Measurements from ENCODE around the gene ZNF77. TPM values are rescaled to one million over a fixed set of nuclear protein-coding genes. Genes with fewer than 3 reads are reported as not detected.
A peak's percentile ranks its signal among the peaks of the same experiment; 100 is the strongest.

ZNF77 gene
- total and polyA plus RNA-seq, 8 donors, result 3.4 to 10.3 (median 9.3) TPM

DNA sequence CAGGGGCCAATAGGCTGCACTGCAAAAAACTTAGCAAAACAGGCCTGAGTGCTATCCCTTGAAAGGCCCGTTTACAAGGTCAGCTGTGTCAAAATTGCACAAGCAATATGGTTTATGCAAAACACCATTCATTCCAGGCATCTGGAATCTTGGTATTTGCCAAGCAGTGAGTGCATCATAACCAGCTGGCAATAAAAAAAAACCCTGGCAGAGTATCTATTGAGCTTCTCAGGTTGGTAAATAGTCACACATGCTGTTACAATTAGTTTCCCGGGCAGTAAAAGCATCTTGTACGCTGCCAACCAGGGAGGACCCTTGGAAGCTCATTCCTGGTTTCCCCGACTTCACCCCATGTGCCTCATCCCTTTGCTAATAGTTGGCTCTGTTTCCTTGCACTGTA, 21.3 kb downstream of the ZNF77 start:
- Histone ChIP-seq H3K4me3 (no peak overlapping the region), H3K4me1 (no peaks in the 10 kb centered on the region), H3K9me3 (peaks cover 0 to 12% of the 10 kb centered on the region in 2 donors), H3K27me3 (no peaks in the 10 kb centered on the region), H3K36me3 (peaks cover 0 to 21% of the 10 kb centered on the region in 2 donors), H3K27ac (no peak overlapping the region)
- peak; percentile 37 for ATAC-seq
- intact Hi-C loops (cut with DNase I), result no loop called here
- no peak for DNase-seq
- TF ChIP-seq CTCF (IDR thresholded peaks at IDR 0.05), result no peak

- no peaks in the 10 kb centered on the region for H3K4me1 ChIP-seq
- DNase-seq (no peak), ATAC-seq (peak; percentile 81)
- TF ChIP-seq CTCF (IDR thresholded peaks at IDR 0.05), result no peak
- no peak overlapping the region for H3K4me3 ChIP-seq
- no peaks in the 10 kb centered on the region for H3K27me3 ChIP-seq
- intact Hi-C loops (cut with DNase I), result no loop called here
- no peak overlapping the region for H3K27ac ChIP-seq
- H3K36me3 ChIP-seq, result peaks cover 0 to 27% of the 10 kb centered on the region in 2 donors
- H3K9me3 ChIP-seq, result peaks cover 0 to 17% of the 10 kb centered on the region in 2 donors
Measured at GRCh38 chr19:2922987-2923386, 21.8 kb downstream of the ZNF77 start.

- H3K9me3 ChIP-seq, result peaks cover 0 to 38% of the 10 kb centered on the region in 2 donors
- no peak overlapping the region for H3K4me3 ChIP-seq
- peaks cover 5 to 57% of the 10 kb centered on the region in 2 donors for H3K36me3 ChIP-seq
- ATAC-seq, result no peak
- no peak overlapping the region for H3K27ac ChIP-seq
- no peak for DNase-seq
- H3K27me3 ChIP-seq, result no peaks in the 10 kb centered on the region
- no peak for TF ChIP-seq CTCF (IDR thresholded peaks at IDR 0.05)
- H3K4me1 ChIP-seq, result no peaks in the 10 kb centered on the region
- intact Hi-C loops (cut with DNase I), result no loop called here
Measured at GRCh38 chr19:2917275-2918184, 27.2 kb downstream of the ZNF77 start.

- Histone ChIP-seq H3K27me3 (no peaks in the 10 kb centered on the region), H3K4me3 (no peak overlapping the region), H3K9me3 (peaks cover 0 to 19% of the 10 kb centered on the region in 2 donors), H3K4me1 (no peaks in the 10 kb centered on the region), H3K36me3 (peaks cover 2 to 37% of the 10 kb centered on the region in 2 donors), H3K27ac (no peak overlapping the region)
- intact Hi-C loops (cut with DNase I), result no loop called here
- TF ChIP-seq CTCF (IDR thresholded peaks at IDR 0.05), result no peak
- DNase-seq, result no peak
- no peak for ATAC-seq
Measured at GRCh38 chr19:2912306-2912705, 32.5 kb downstream of the ZNF77 start.

DNA sequence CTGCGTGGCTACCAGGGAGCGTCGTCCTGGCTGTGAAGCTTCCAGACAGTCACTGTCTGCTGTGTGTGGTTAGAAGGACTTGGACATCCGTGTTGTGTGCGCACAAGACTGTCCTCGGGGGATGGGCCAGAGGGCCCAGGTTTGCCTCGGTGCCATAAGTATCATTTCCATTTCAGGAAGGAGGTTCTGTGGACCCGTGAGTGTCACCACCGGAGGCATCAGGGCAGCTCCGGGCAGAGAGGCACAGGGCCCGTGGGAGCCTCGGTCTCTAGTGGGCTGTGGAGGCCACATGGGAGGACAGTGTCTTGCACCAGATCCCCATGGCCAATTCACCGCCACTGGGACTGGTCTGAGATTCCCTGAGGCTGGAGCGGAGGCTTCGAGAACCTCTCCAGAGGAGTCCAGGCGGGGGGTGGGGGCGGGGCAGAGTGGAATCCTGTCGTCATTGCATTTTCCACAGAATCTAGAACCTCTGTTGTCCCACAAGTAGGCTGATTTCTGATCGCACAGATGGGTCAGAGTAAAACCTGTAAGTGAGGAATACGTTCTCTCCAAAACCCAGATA, 38.1 kb downstream of the ZNF77 start:
- Histone ChIP-seq H3K36me3 (no peaks in the 10 kb centered on the region), H3K4me1 (peaks cover under 1 to 5% of the 10 kb centered on the region in 2 donors), H3K9me3 (no peaks in the 10 kb centered on the region), H3K4me3 (no peak overlapping the region), H3K27me3 (no peaks in the 10 kb centered on the region), H3K27ac (no peak overlapping the region)
- no peak for ATAC-seq
- DNase-seq, result peak in 1 of 4 donors; percentile 61
- no peak for TF ChIP-seq CTCF (IDR thresholded peaks at IDR 0.05)
- intact Hi-C loops (cut with DNase I), result no loop called here
